ENCODE data around the gene IQGAP2. TPM values are rescaled to one million over a fixed set of nuclear protein-coding genes. Genes with fewer than 3 reads are reported as not detected.

IQGAP2 gene
- total and polyA plus RNA-seq, 9 of the 15 experiments (the other 6 are each of a cell fraction or from before 2014, with no cell fraction given) = 8.7 to 23.2 (median 17.4) TPM

GRCh38 chr5:76532973-76533372, 129.9 kb downstream of the IQGAP2 start (continued):
- TF ChIP-seq TRIM24 (IDR thresholded peaks at IDR 0.05) = no peak
- no peak for TF ChIP-seq TAF1 (IDR thresholded peaks at IDR 0.05; ENCODE audit: control insufficient read depth, extremely low read depth, insufficient read depth, low read length, severe bottlenecking)
- no peak for TF ChIP-seq RERE (CRISPR knock-in tag; IDR thresholded peaks at IDR 0.05; ENCODE audit: borderline replicate concordance)
- TF ChIP-seq HDAC6 (IDR thresholded peaks at IDR 0.05; ENCODE audit: low read depth, low read length) = no peak
- no peak for TF ChIP-seq GATAD2B (IDR thresholded peaks at IDR 0.05; ENCODE audit: borderline replicate concordance)
- TF ChIP-seq ZNF586 (CRISPR knock-in tag; conservative IDR thresholded peaks at IDR 0.05) = no peak
- no peak for TF ChIP-seq CEBPB (tag; IDR thresholded peaks at IDR 0.05)
- TF ChIP-seq, protein P1, sequence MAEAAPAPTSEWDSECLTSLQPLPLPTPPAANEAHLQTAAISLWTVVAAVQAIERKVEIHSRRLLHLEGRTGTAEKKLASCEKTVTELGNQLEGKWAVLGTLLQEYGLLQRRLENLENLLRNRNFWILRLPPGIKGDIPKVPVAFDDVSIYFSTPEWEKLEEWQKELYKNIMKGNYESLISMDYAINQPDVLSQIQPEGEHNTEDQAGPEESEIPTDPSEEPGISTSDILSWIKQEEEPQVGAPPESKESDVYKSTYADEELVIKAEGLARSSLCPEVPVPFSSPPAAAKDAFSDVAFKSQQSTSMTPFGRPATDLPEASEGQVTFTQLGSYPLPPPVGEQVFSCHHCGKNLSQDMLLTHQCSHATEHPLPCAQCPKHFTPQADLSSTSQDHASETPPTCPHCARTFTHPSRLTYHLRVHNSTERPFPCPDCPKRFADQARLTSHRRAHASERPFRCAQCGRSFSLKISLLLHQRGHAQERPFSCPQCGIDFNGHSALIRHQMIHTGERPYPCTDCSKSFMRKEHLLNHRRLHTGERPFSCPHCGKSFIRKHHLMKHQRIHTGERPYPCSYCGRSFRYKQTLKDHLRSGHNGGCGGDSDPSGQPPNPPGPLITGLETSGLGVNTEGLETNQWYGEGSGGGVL (CRISPR knock-in tag; IDR thresholded peaks at IDR 0.05) = no peak
- TF ChIP-seq NR3C1 (CRISPR knock-in tag; IDR thresholded peaks at IDR 0.05) = no peak
- TF ChIP-seq PHTF2 (CRISPR knock-in tag; IDR thresholded peaks at IDR 0.05) = no peak
